Vagina (tissue), 2 donors: ENCODE data around the gene GINS1. TPM values are rescaled to one million over a fixed set of nuclear protein-coding genes. Genes with fewer than 3 reads are reported as not detected.

Experiments used
- DNase-seq, 2 donors: peaks; one replicate each; pipeline ENCODE4 v3.0.0-alpha.2; 2017; ENCODE audit errors: extremely low spot score in 2 of 2
- H3K27ac ChIP-seq: fragments of 200-600 bp; sonication (generic); one replicate; pipeline ENCODE4 v1.5.1; 2019
- H3K27me3 ChIP-seq: fragments of 200-600 bp; sonication (generic); one replicate; pipeline ENCODE4 v1.5.1; 2019
- H3K36me3 ChIP-seq, 2 donors: fragments of 200-600 bp; sonication (generic); one replicate each; pipeline ENCODE4 v1.5.1; 2017 to 2019
- H3K4me1 ChIP-seq: fragments of 200-600 bp; sonication (generic); one replicate; pipeline ENCODE4 v1.5.1; 2019
- H3K4me3 ChIP-seq, 2 donors: fragments of 200-600 bp; sonication (generic); 1 replicate in 1 of 2; 2 replicates in 1 of 2; pipeline ENCODE4 v1.5.1; 2016 to 2019
- H3K9me3 ChIP-seq: fragments of 200-600 bp; sonication (generic); one replicate; pipeline ENCODE4 v1.5.1; 2019
- CTCF ChIP-seq, 3 experiments: fragments of 450-650 bp in 2 of 3; fragments of 200-600 bp in 1 of 3; sonication (generic) in 1 of 3; IDR thresholded peaks; one replicate each; pipeline ENCODE4 v1.5.1; 2017 to 2019; ENCODE audit warnings: antibody characterized with exemption in 3 of 3, mild to moderate bottlenecking in 2 of 3, moderate library complexity in 2 of 3
- POLR2A ChIP-seq, 2 donors: fragments of 450-650 bp; IDR thresholded peaks; one replicate each; pipeline ENCODE4 v1.6.1; 2017; ENCODE audit warnings: antibody characterized with exemption in 2 of 2, mild to moderate bottlenecking in 2 of 2, moderate library complexity in 2 of 2
- POLR2AphosphoS5 ChIP-seq, 2 donors: sonication (generic); formaldehyde crosslinking; IDR thresholded peaks; one replicate each; pipeline ENCODE4 v1.9.0; 2017; ENCODE audit warnings: antibody characterized with exemption in 2 of 2, mild to moderate bottlenecking in 2 of 2, low read depth in 1 of 2; ENCODE audit not compliant: insufficient read depth in 1 of 2
- intact Hi-C: fragments of 100-400 bp; cut with DNase I; formaldehyde crosslinking; loops from one replicate; pipeline ENCODE4 v1.15.1; 2023
- total RNA-seq: library from RNA; depleted of rRNA; stranded (reverse); fragments of >200 nt; gene quantifications from one replicate; pipeline ENCODE4 v1.2.3, GENCODE V29; 2016

Gene GINS1
- total RNA-seq, 1 donor from 2014 or later: 2.0 TPM

GRCh38 chr20:25457886-25458680 is 50.6 kb downstream of the GINS1 start:
- intact Hi-C loops: loop anchor here (5.0 kb wide), 1 partner anchor 904 kb away; no protein-coding TSS in a partner anchor
- Histone ChIP-seq H3K27ac (no peak overlapping the region), H3K27me3 (no peaks in the 10 kb centered on the region), H3K4me1 (no peaks in the 10 kb centered on the region), H3K4me3 (no peak overlapping the region), H3K9me3 (no peaks in the 10 kb centered on the region), H3K36me3 (peaks cover 0 to 26% of the 10 kb centered on the region in 2 donors)
- DNase-seq: no peak
- no peak for TF ChIP-seq CTCF (IDR thresholded peaks at IDR 0.05)
- TF ChIP-seq POLR2A (IDR thresholded peaks at IDR 0.05): no peak
- no peak for TF ChIP-seq POLR2AphosphoS5 (IDR thresholded peaks at IDR 0.05; ENCODE audit: insufficient read depth in 1 of 2, low read depth in 1 of 2)

- Histone ChIP-seq H3K9me3 (no peaks in the 10 kb centered on the region), H3K4me1 (no peaks in the 10 kb centered on the region), H3K27ac (no peak overlapping the region), H3K36me3 (peaks cover 0 to 26% of the 10 kb centered on the region in 2 donors), H3K27me3 (no peaks in the 10 kb centered on the region), H3K4me3 (no peak overlapping the region)
- no peak for DNase-seq
- intact Hi-C loops: loop anchor here (5.0 kb wide), 1 partner anchor 903 kb away; no protein-coding TSS in a partner anchor
- TF ChIP-seq POLR2A (IDR thresholded peaks at IDR 0.05) (no peak), CTCF (IDR thresholded peaks at IDR 0.05) (no peak), POLR2AphosphoS5 (IDR thresholded peaks at IDR 0.05; ENCODE audit: insufficient read depth in 1 of 2, low read depth in 1 of 2) (no peak)
Observed at GRCh38 chr20:25459111-25459830, 51.8 kb downstream of the GINS1 start.

- no peaks in the 10 kb centered on the region for H3K9me3 ChIP-seq
- H3K27me3 ChIP-seq: no peaks in the 10 kb centered on the region
- H3K36me3 ChIP-seq: peaks cover 0 to 30% of the 10 kb centered on the region in 2 donors
- no peak overlapping the region for H3K27ac ChIP-seq
- TF ChIP-seq POLR2AphosphoS5 (IDR thresholded peaks at IDR 0.05; ENCODE audit: insufficient read depth in 1 of 2, low read depth in 1 of 2) (no peak), POLR2A (IDR thresholded peaks at IDR 0.05) (no peak), CTCF (IDR thresholded peaks at IDR 0.05) (no peak)
- intact Hi-C loops: loop anchor here (5.0 kb wide), 1 partner anchor 902 kb away; no protein-coding TSS in a partner anchor
- H3K4me3 ChIP-seq: no peak overlapping the region
- H3K4me1 ChIP-seq: no peaks in the 10 kb centered on the region
- DNase-seq: no peak
Observed at GRCh38 chr20:25459916-25460535, 52.6 kb downstream of the GINS1 start.

- Histone ChIP-seq H3K4me3 (no peak overlapping the region), H3K27ac (no peak overlapping the region), H3K36me3 (peaks cover 0 to 32% of the 10 kb centered on the region in 2 donors), H3K9me3 (no peaks in the 10 kb centered on the region), H3K4me1 (no peaks in the 10 kb centered on the region), H3K27me3 (no peaks in the 10 kb centered on the region)
- TF ChIP-seq CTCF (IDR thresholded peaks at IDR 0.05) (no peak), POLR2AphosphoS5 (IDR thresholded peaks at IDR 0.05; ENCODE audit: insufficient read depth in 1 of 2, low read depth in 1 of 2) (no peak), POLR2A (IDR thresholded peaks at IDR 0.05) (no peak)
- intact Hi-C loops: no loop called here
- DNase-seq: no peak
Observed at GRCh38 chr20:25460566-25461280, 53.2 kb downstream of the GINS1 start.
